Measurements from ENCODE around the gene PTOV1.

The PTOV1 gene

DNA sequence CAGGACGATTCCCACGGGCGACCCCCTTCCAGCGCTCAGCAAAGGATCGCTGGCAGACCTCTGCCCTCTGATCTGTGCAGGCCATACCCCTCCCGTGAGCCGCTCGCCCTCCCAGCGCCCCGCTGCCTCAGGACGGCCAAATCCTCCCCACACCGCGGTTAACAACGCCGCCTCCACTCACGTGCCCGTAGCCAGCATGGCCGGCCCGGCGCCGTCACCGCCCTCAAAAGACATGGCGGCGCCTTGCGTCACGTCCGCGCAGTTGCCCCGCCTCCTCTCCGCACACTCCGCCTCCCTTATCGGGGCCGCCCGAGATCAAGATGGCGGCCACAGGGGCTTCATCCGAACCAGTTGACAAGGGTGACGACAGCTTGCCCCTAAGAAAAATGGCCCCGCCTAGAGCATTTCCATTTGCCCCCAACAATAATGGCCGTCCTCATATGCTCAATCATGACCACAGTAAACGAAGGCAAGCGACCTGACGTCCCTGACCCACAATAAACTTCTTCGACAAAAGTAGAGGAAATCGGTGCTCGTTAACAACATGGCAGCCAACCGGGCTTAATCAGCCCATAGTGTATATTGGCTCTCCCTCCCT, 25.6 kb downstream of the PTOV1 start:
- no peak for TF ChIP-seq SPI1 (IDR thresholded peaks at IDR 0.05; ENCODE audit: borderline replicate concordance, low read depth)
- peak; percentile 67; the same call in 1 of the 2 replicates for TF ChIP-seq POLR2AphosphoS5 (IDR thresholded peaks at IDR 0.05; ENCODE audit: low read depth)
- TF ChIP-seq, protein P1, sequence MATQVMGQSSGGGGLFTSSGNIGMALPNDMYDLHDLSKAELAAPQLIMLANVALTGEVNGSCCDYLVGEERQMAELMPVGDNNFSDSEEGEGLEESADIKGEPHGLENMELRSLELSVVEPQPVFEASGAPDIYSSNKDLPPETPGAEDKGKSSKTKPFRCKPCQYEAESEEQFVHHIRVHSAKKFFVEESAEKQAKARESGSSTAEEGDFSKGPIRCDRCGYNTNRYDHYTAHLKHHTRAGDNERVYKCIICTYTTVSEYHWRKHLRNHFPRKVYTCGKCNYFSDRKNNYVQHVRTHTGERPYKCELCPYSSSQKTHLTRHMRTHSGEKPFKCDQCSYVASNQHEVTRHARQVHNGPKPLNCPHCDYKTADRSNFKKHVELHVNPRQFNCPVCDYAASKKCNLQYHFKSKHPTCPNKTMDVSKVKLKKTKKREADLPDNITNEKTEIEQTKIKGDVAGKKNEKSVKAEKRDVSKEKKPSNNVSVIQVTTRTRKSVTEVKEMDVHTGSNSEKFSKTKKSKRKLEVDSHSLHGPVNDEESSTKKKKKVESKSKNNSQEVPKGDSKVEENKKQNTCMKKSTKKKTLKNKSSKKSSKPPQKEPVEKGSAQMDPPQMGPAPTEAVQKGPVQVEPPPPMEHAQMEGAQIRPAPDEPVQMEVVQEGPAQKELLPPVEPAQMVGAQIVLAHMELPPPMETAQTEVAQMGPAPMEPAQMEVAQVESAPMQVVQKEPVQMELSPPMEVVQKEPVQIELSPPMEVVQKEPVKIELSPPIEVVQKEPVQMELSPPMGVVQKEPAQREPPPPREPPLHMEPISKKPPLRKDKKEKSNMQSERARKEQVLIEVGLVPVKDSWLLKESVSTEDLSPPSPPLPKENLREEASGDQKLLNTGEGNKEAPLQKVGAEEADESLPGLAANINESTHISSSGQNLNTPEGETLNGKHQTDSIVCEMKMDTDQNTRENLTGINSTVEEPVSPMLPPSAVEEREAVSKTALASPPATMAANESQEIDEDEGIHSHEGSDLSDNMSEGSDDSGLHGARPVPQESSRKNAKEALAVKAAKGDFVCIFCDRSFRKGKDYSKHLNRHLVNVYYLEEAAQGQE (IDR thresholded peaks at IDR 0.05; ENCODE audit: insufficient replicate concordance, low read depth), result no peak
- TF ChIP-seq, protein P2, sequence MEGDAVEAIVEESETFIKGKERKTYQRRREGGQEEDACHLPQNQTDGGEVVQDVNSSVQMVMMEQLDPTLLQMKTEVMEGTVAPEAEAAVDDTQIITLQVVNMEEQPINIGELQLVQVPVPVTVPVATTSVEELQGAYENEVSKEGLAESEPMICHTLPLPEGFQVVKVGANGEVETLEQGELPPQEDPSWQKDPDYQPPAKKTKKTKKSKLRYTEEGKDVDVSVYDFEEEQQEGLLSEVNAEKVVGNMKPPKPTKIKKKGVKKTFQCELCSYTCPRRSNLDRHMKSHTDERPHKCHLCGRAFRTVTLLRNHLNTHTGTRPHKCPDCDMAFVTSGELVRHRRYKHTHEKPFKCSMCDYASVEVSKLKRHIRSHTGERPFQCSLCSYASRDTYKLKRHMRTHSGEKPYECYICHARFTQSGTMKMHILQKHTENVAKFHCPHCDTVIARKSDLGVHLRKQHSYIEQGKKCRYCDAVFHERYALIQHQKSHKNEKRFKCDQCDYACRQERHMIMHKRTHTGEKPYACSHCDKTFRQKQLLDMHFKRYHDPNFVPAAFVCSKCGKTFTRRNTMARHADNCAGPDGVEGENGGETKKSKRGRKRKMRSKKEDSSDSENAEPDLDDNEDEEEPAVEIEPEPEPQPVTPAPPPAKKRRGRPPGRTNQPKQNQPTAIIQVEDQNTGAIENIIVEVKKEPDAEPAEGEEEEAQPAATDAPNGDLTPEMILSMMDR (IDR thresholded peaks at IDR 0.05; ENCODE audit: insufficient read depth, low read length), result no peak
- peak; percentile 69 for TF ChIP-seq GABPA (IDR thresholded peaks at IDR 0.05; ENCODE audit: low read depth)
- DNase-seq (ENCODE audit: low read depth in 1 of 2, low spot score in 1 of 2), result peak; percentile 98 to 99
- H3K27me3 ChIP-seq (ENCODE audit: insufficient read depth, poor library complexity, severe bottlenecking), result no peaks in the 10 kb centered on the region
- peak overlapping the region; percentile 95 for H3K27ac ChIP-seq (replicated peaks)
- peak overlapping the region; percentile 87 for H3K4me3 ChIP-seq (replicated peaks; ENCODE audit: insufficient read depth, low read length)

DNA sequence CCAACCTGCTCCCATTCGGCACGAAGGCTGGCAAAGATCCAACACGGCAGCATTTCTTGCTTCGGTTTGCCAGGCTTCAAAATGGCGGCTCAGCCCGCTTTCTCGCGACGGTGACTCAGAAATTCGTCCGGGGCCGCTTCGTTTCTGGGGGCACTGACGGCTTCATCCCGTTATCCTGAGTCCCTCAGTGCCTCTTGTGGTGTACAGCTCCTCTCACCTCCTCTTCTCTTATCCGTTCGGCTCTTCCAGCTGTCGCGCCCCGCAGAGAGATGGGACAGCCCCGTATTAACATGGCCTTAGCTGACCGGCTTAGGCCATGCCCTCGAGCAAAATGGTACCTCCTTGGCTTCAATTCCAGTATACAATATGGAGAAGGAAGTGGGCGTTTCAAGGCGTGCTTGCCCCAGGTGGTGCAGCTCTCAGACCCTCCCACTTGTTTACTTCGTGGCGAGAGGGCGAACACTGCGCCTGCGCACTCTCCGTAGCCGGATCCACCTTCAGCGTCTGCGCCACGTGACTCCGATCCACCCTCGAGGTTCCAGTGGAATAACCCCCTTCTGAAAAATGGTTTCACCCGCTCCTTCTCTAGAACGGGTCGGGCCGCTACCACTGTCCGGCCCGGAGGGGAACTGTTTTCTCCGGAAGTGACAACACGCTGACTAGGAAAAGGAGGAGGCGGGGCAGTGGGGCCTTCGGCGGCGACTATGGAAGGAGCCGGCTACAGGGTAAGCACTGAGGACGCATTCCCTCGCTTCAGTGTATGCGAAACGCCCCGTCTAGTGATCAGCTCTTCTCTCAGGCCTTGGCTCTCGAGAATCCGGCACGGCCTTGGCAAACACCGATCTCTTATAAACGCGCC, 26.3 kb downstream of the PTOV1 start, which contains the start of the genes AKT1S1 and TBC1D17:
Gene AKT1S1 (minus strand): TSS at position 336 of the 859 bp plus-strand sequence. CDS start 4,060 bp downstream, outside the sequence.
Gene TBC1D17 (plus strand): TSS at position 683 of the 859 bp plus-strand sequence. CDS start 22 bp downstream, at position 705.
- H3K27ac ChIP-seq (replicated peaks), result peak within 1 kb of the TSS; percentile 95
- no peak; the same call in none of the 2 replicates for TF ChIP-seq POLR2AphosphoS5 (IDR thresholded peaks at IDR 0.05; ENCODE audit: low read depth)
- TF ChIP-seq, protein P1 (IDR thresholded peaks at IDR 0.05; ENCODE audit: insufficient replicate concordance, low read depth), result no peak
- TF ChIP-seq GABPA (IDR thresholded peaks at IDR 0.05; ENCODE audit: low read depth), result peak; percentile 79
- TF ChIP-seq, protein P2 (IDR thresholded peaks at IDR 0.05; ENCODE audit: insufficient read depth, low read length), result no peak
- peak; percentile 75; the same call in 1 of the 2 replicates for TF ChIP-seq SPI1 (IDR thresholded peaks at IDR 0.05; ENCODE audit: borderline replicate concordance, low read depth)
- DNase-seq (ENCODE audit: low read depth in 1 of 2, low spot score in 1 of 2), result peak; percentile 100
- H3K27me3 ChIP-seq (ENCODE audit: insufficient read depth, poor library complexity, severe bottlenecking), result no peaks in the 10 kb centered on the region
- H3K4me3 ChIP-seq (replicated peaks; ENCODE audit: insufficient read depth, low read length), result peak within 1 kb of the TSS; percentile 87

DNA sequence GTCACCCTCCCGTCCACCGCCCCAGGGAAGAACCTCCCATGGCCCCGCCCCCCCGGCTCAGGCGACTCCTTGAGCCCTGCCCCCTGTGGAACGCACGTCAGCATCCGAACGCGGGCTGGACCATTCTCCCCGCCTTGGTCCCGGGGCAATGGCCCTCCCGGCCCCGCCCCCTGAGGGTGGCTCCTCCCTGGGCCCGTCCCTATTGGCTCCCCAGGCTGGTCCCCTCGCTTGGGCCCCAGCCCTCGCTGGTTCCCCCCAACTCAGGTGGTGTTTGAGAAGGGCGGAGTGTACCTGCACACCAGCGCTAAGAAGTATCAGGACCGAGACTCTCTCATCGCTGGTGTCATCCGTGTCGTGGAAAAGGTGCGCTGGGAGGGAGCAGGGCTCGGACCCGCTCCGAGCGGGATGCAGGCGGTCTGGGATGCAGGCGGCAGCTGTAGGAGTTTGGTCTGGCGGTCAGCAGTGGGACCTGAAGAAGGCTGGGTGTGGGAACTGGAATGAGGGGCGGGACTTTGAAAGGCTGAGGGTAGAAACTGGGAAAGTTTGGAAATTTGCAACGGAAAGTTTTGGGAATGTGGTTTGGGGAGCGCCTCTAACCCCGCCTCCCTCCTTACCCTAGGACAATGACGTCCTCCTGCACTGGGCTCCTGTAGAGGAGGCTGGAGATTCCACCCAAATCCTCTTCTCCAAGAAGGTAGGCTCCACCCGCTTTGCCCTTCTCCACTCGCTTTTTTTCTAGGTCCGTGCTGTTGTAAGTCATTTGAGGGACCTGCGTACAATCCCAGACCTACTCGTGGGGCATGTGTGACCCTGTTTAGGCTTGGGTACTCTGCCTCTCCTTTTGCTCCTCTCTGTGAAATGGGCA, 27.2 kb downstream of the PTOV1 start:
- Histone ChIP-seq H3K4me3 (replicated peaks; ENCODE audit: insufficient read depth, low read length) (peak overlapping the region; percentile 81), H3K27ac (replicated peaks) (peak overlapping the region; percentile 95), H3K27me3 (ENCODE audit: insufficient read depth, poor library complexity, severe bottlenecking) (no peaks in the 10 kb centered on the region)
- TF ChIP-seq, protein P1 (IDR thresholded peaks at IDR 0.05; ENCODE audit: insufficient replicate concordance, low read depth), result no peak
- TF ChIP-seq SPI1 (IDR thresholded peaks at IDR 0.05; ENCODE audit: borderline replicate concordance, low read depth), result no peak
- TF ChIP-seq POLR2AphosphoS5 (IDR thresholded peaks at IDR 0.05; ENCODE audit: low read depth), result no peak
- TF ChIP-seq, protein P2 (IDR thresholded peaks at IDR 0.05; ENCODE audit: insufficient read depth, low read length), result no peak
- TF ChIP-seq GABPA (IDR thresholded peaks at IDR 0.05; ENCODE audit: low read depth), result no peak
- DNase-seq (ENCODE audit: low read depth in 1 of 2, low spot score in 1 of 2), result peak; percentile 94 to 98
